ENCODE data around the gene TRABD2B. TPM values are rescaled to one million over a fixed set of nuclear protein-coding genes. Genes with fewer than 3 reads are reported as not detected.

The TRABD2B gene
- total and polyA plus RNA-seq, 2 experiments from 2014 or later: 1.6 to 2.0 TPM

GRCh38 chr1:48016515-48016914 lies 19.3 kb upstream of the TRABD2B start:
- H3K4me3 Mint-ChIP-seq: no peak overlapping the region
- Histone ChIP-seq H3K4me1 (ENCODE audit: insufficient read depth) (no peaks in the 10 kb centered on the region), H3F3A (replicated peaks; ENCODE audit: low read depth) (no peaks in the 10 kb centered on the region), H3K27me3 (ENCODE audit: insufficient read depth) (no peaks in the 10 kb centered on the region), H4K20me1 (replicated peaks; ENCODE audit: insufficient read depth) (no peaks in the 10 kb centered on the region), H3K27ac (ENCODE audit: low read depth) (no peak overlapping the region), H2AFZ (no peak overlapping the region), H3K4me3 (no peak overlapping the region), H3K36me3 (ENCODE audit: insufficient read depth) (no peaks in the 10 kb centered on the region), H3K4me2 (no peak overlapping the region), H3K79me2 (replicated peaks; ENCODE audit: insufficient read depth) (no peaks in the 10 kb centered on the region), H3K9me2 (ENCODE audit: insufficient read depth) (no peaks in the 10 kb centered on the region)
- no peak for TF ChIP-seq CTCF (conservative IDR thresholded peaks at IDR 0.05; ENCODE audit: low read depth in 2 of 2)
- no peak for TF ChIP-seq NANOG (IDR thresholded peaks at IDR 0.05; ENCODE audit: borderline replicate concordance)
- TF ChIP-seq ZNF331 (CRISPR knock-in tag; IDR thresholded peaks at IDR 0.05; ENCODE audit: low read depth): no peak
- TF ChIP-seq REST (IDR thresholded peaks at IDR 0.05; ENCODE audit: unreplicated experiment): no peak
- ATAC-seq: no peak
- no peaks in the 10 kb centered on the region for H3K36me3 Mint-ChIP-seq (ENCODE audit: low read depth)
- no peak for DNase-seq (ENCODE audit: low spot score)
- peaks cover 6% of the 10 kb centered on the region; the same call in 1 of the 3 replicates for H3K4me1 Mint-ChIP-seq
- no peaks in the 10 kb centered on the region for H3K9me3 Mint-ChIP-seq
- no peak overlapping the region for H3K27ac Mint-ChIP-seq
- H3K27me3 Mint-ChIP-seq (ENCODE audit: insufficient read depth, low read depth, poor library complexity): no peaks in the 10 kb centered on the region

- no peaks in the 10 kb centered on the region for H3K9me3 Mint-ChIP-seq
- ATAC-seq: no peak
- TF ChIP-seq EZH2 (IDR thresholded peaks at IDR 0.05; ENCODE audit: low read depth, unreplicated experiment) (no peak), JUNB (IDR thresholded peaks at IDR 0.05; ENCODE audit: unreplicated experiment) (no peak), ZNF462 (CRISPR knock-in tag; IDR thresholded peaks at IDR 0.05) (no peak), STAT1 (IDR thresholded peaks at IDR 0.05; ENCODE audit: unreplicated experiment) (no peak), CREB1 (CRISPR knock-in tag; IDR thresholded peaks at IDR 0.05; ENCODE audit: low read depth) (no peak), EZH2phosphoT487 (IDR thresholded peaks at IDR 0.05; ENCODE audit: unreplicated experiment) (no peak)
Observed at GRCh38 chr1:48013270-48013669, 16.1 kb upstream of the TRABD2B start.

More at GRCh38 chr1:48013270-48013669, 16.1 kb upstream of the TRABD2B start:
- no peak overlapping the region for H3K4me3 Mint-ChIP-seq
- Histone ChIP-seq H3K4me3 (no peak overlapping the region), H3K4me2 (no peak overlapping the region), H3K4me1 (ENCODE audit: insufficient read depth) (no peaks in the 10 kb centered on the region), H2AFZ (no peak overlapping the region), H3F3A (replicated peaks; ENCODE audit: low read depth) (no peaks in the 10 kb centered on the region), H3K36me3 (ENCODE audit: insufficient read depth) (no peaks in the 10 kb centered on the region), H3K27me3 (ENCODE audit: insufficient read depth) (no peaks in the 10 kb centered on the region), H3K9me2 (ENCODE audit: insufficient read depth) (no peaks in the 10 kb centered on the region; the same call in 1 of the 2 replicates), H3K27ac (ENCODE audit: low read depth) (no peak overlapping the region), H4K20me1 (replicated peaks; ENCODE audit: insufficient read depth) (no peaks in the 10 kb centered on the region), H3K79me2 (replicated peaks; ENCODE audit: insufficient read depth) (no peaks in the 10 kb centered on the region)
- no peaks in the 10 kb centered on the region for H3K36me3 Mint-ChIP-seq (ENCODE audit: low read depth)
- no peak for DNase-seq (ENCODE audit: low spot score)
- H3K27me3 Mint-ChIP-seq (ENCODE audit: insufficient read depth, low read depth, poor library complexity): peaks cover 6% of the 10 kb centered on the region
- H3K27ac Mint-ChIP-seq: no peak overlapping the region
- no peaks in the 10 kb centered on the region for H3K4me1 Mint-ChIP-seq
